ENCODE measurements around the gene PTGFR.

The PTGFR gene

GRCh38 chr1:78520843-78521242 is 30.1 kb downstream of the PTGFR start:
- Histone ChIP-seq H3K9me3 (ENCODE audit: control insufficient read depth, insufficient read depth, low read depth, low read length) (no peaks in the 10 kb centered on the region), H3K27ac (ENCODE audit: extremely low read depth, low read depth, low read length) (no peak overlapping the region), H3K4me3 (ENCODE audit: low read depth, low read length) (no peak overlapping the region), H3K4me1 (ENCODE audit: control insufficient read depth, insufficient read depth, low read length) (no peaks in the 10 kb centered on the region), H3K36me3 (ENCODE audit: control insufficient read depth in 2 of 2, insufficient read depth in 1 of 2, low read length in 2 of 2) (no peaks in the 10 kb centered on the region)
- ChIA-PET POLR2A (no interaction called here), CTCF (no interaction called here)
- TF ChIP-seq ZNF221 (tag by site-specific recombination; IDR thresholded peaks at IDR 0.05; ENCODE audit: borderline replicate concordance): no peak
- TF ChIP-seq ZNF174 (tag by site-specific recombination; IDR thresholded peaks at IDR 0.05): no peak
- no peak for TF ChIP-seq ZNF660 (tag by site-specific recombination; IDR thresholded peaks at IDR 0.05)
- no peak for TF ChIP-seq ZFP37 (tag by site-specific recombination; IDR thresholded peaks at IDR 0.05)
- TF ChIP-seq ZNF514 (tag by site-specific recombination; IDR thresholded peaks at IDR 0.05): no peak
- TF ChIP-seq KLF8 (tag by site-specific recombination; IDR thresholded peaks at IDR 0.05): no peak

DNA sequence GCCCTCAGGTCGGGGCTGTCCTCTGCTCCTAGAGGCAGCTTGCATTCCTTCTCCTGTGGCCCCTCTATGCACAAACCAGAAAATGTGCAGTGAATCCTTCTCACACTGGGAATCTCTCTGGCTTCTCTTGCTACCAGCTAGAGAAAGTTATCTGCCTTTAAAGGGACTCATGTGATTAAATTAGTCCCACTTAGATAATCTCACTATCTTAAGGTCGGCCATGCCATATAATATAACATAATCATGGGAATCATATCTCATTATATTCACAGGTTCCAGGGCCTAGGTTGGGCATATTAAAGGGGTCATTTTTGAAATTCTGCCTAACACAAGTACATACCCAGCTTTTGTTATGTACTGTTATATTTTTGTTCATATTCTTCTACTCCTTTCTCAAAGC is 31.4 kb downstream of the PTGFR start:
- Histone ChIP-seq H3K4me3 (ENCODE audit: low read depth, low read length) (no peak overlapping the region), H3K27ac (ENCODE audit: extremely low read depth, low read depth, low read length) (no peak overlapping the region), H3K36me3 (ENCODE audit: control insufficient read depth in 2 of 2, insufficient read depth in 1 of 2, low read length in 2 of 2) (no peaks in the 10 kb centered on the region), H3K9me3 (ENCODE audit: control insufficient read depth, insufficient read depth, low read depth, low read length) (no peaks in the 10 kb centered on the region), H3K4me1 (ENCODE audit: control insufficient read depth, insufficient read depth, low read length) (no peaks in the 10 kb centered on the region)
- TF ChIP-seq KLF9 (tag by site-specific recombination; IDR thresholded peaks at IDR 0.05; ENCODE audit: low read depth) (no peak), ZNF26 (tag by site-specific recombination; IDR thresholded peaks at IDR 0.05) (no peak), ZNF488 (tag by site-specific recombination; IDR thresholded peaks at IDR 0.05) (no peak), ZNF138 (tag by site-specific recombination; IDR thresholded peaks at IDR 0.05; ENCODE audit: borderline replicate concordance) (no peak), IKZF3 (tag by site-specific recombination; IDR thresholded peaks at IDR 0.05) (no peak), OSR2 (tag by site-specific recombination; IDR thresholded peaks at IDR 0.05) (no peak), ZNF146 (tag by site-specific recombination; IDR thresholded peaks at IDR 0.05) (no peak), SALL2 (tag by site-specific recombination; IDR thresholded peaks at IDR 0.05; ENCODE audit: borderline replicate concordance) (no peak), ZNF777 (tag by site-specific recombination; IDR thresholded peaks at IDR 0.05; ENCODE audit: borderline replicate concordance) (no peak), BCL11B (tag by site-specific recombination; IDR thresholded peaks at IDR 0.05; ENCODE audit: low read depth) (no peak), ZNF140 (tag by site-specific recombination; IDR thresholded peaks at IDR 0.05) (no peak)
- TF ChIP-seq, protein P1, sequence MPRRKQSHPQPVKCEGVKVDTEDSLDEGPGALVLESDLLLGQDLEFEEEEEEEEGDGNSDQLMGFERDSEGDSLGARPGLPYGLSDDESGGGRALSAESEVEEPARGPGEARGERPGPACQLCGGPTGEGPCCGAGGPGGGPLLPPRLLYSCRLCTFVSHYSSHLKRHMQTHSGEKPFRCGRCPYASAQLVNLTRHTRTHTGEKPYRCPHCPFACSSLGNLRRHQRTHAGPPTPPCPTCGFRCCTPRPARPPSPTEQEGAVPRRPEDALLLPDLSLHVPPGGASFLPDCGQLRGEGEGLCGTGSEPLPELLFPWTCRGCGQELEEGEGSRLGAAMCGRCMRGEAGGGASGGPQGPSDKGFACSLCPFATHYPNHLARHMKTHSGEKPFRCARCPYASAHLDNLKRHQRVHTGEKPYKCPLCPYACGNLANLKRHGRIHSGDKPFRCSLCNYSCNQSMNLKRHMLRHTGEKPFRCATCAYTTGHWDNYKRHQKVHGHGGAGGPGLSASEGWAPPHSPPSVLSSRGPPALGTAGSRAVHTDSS (tag by site-specific recombination; IDR thresholded peaks at IDR 0.05): no peak
- ChIA-PET POLR2A (no interaction called here), CTCF (no interaction called here)

DNA sequence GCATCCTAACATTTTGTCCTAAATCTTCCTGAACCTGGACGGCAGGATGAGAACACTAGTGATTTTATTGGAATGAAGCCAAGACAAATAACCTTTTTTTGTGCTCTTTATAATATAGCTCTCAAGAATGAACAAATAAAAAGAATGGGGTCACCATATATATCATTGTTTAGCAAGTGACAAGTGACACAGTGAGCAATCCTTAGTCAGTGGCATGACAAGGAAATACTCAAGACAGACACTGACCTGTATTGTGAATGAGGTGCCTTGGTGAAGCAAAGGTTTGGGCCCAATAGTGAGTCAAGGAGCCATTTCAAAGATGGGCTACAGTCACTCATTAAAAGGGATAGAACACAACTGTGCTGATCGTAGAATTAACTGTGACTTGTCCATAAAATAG is 35.7 kb downstream of the PTGFR start:
- Histone ChIP-seq H3K27ac (ENCODE audit: extremely low read depth, low read depth, low read length) (no peak overlapping the region), H3K4me1 (ENCODE audit: control insufficient read depth, insufficient read depth, low read length) (no peaks in the 10 kb centered on the region), H3K4me3 (ENCODE audit: low read depth, low read length) (no peak overlapping the region), H3K36me3 (ENCODE audit: control insufficient read depth in 2 of 2, insufficient read depth in 1 of 2, low read length in 2 of 2) (no peaks in the 10 kb centered on the region), H3K9me3 (ENCODE audit: control insufficient read depth, insufficient read depth, low read depth, low read length) (no peaks in the 10 kb centered on the region)
- ChIA-PET POLR2A (no interaction called here), CTCF (no interaction called here)
- no peak for TF ChIP-seq ZNF785 (tag by site-specific recombination; IDR thresholded peaks at IDR 0.05)
- no peak for TF ChIP-seq RBAK (tag by site-specific recombination; IDR thresholded peaks at IDR 0.05)
- no peak for TF ChIP-seq BCL6B (tag by site-specific recombination; IDR thresholded peaks at IDR 0.05)
- no peak for TF ChIP-seq ZFP3 (tag by site-specific recombination; IDR thresholded peaks at IDR 0.05; ENCODE audit: low read depth)
- TF ChIP-seq ZNF707 (tag by site-specific recombination; IDR thresholded peaks at IDR 0.05): no peak
- no peak for TF ChIP-seq ZNF530 (tag by site-specific recombination; IDR thresholded peaks at IDR 0.05; ENCODE audit: low read depth)
- no peak for TF ChIP-seq OVOL3 (tag by site-specific recombination; IDR thresholded peaks at IDR 0.05)
- TF ChIP-seq ZNF621 (tag by site-specific recombination; IDR thresholded peaks at IDR 0.05): no peak
- TF ChIP-seq ZNF768 (tag by site-specific recombination; IDR thresholded peaks at IDR 0.05): no peak

Data from HEK293 (cell line).